K562 (cell line): Measurements from ENCODE around the gene DDX18. TPM values are rescaled to one million over a fixed set of nuclear protein-coding genes. Genes with fewer than 3 reads are reported as not detected.

Experiments
- CREB1 ChIP-seq, 2 experiments: sonication (generic) in 1 of 2; formaldehyde crosslinking in 1 of 2; IDR thresholded peaks; 2 replicates each; pipeline versions ENCODE4 v1.6.1 to v1.8.0; 2012 to 2022; ENCODE audit warnings: inconsistent platforms in 1 of 2, mild to moderate bottlenecking in 1 of 2, missing genetic modification reagents in 1 of 2, moderate library complexity in 1 of 2
- ESRRA ChIP-seq: fragments of 450-650 bp; IDR thresholded peaks from 2 replicates; pipeline ENCODE4 v1.6.1; 2014; ENCODE audit warnings: low read depth, mild to moderate bottlenecking, moderate library complexity, borderline replicate concordance
- EZH2 ChIP-seq: IDR thresholded peaks from 2 replicates; pipeline ENCODE4 v1.6.1; 2012; ENCODE audit warnings: low read depth, mild to moderate bottlenecking, inconsistent platforms, low read length, borderline replicate concordance
- HMGN3 ChIP-seq: IDR thresholded peaks from 2 replicates; pipeline ENCODE4 v1.6.1; 2011; ENCODE audit warnings: borderline replicate concordance, low read depth, mild to moderate bottlenecking, mixed read lengths, low read length; ENCODE audit not compliant: insufficient read length; ENCODE audit errors: extremely low read depth
- NR2C1 ChIP-seq, 2 experiments: fragments of 450-650 bp; IDR thresholded peaks; 2 replicates each; pipeline ENCODE4 v1.6.1; 2017; ENCODE audit warnings: mild to moderate bottlenecking in 2 of 2, antibody characterized with exemption in 1 of 2, inconsistent platforms in 1 of 2, missing compliant biosample characterization in 1 of 2, missing genetic modification characterization in 1 of 2
- XRCC3 ChIP-seq: fragments of 450-650 bp; IDR thresholded peaks from 2 replicates; pipeline ENCODE4 v1.6.1; 2017; ENCODE audit warnings: mild to moderate bottlenecking, moderate library complexity
- ZNF41 ChIP-seq: fragments of 250-450 bp; sonication (Bioruptor Pico); conservative IDR thresholded peaks from 2 replicates; pipeline ENCODE4 v1.4.0; 2020; ENCODE audit warnings: mild to moderate bottlenecking
- ZNF584 ChIP-seq: fragments of 200-800 bp; sonication (Bioruptor generic); IDR thresholded peaks from 2 replicates; pipeline ENCODE4 v1.6.1; 2016; ENCODE audit warnings: low read depth, mild to moderate bottlenecking, missing genetic modification characterization, missing compliant biosample characterization
- ZNF778 ChIP-seq: fragments of 450-650 bp; formaldehyde crosslinking; IDR thresholded peaks from 2 replicates; pipeline ENCODE4 v1.4.0; 2020; ENCODE audit warnings: mild to moderate bottlenecking, moderate library complexity
- polyA plus RNA-seq, 8 experiments: library from polyadenylated mRNA; depleted of rRNA in 4 of 8; stranded (reverse) in 5 of 8; unstranded in 3 of 8; fragments of >200 nt; fragmentation: Nextera tagmentation in 2 of 8; fragmentation: Illumina TruSeq in 1 of 8; extraction: Ambion mirVana in 2 of 8; extraction: Trizol in 1 of 8; gene quantifications; 2 replicates each; pipeline versions ENCODE4 v1.2.1 to v1.2.3, GENCODE V29; 2011 to 2014; ENCODE audit warnings: inconsistent platforms in 1 of 8, missing spikeins in 1 of 8
- total RNA-seq, 7 experiments: library from RNA; depleted of rRNA in 6 of 7; stranded (reverse); fragments of >200 nt in 6 of 7; fragmentation: Illumina TruSeq in 2 of 7; extraction: Trizol in 2 of 7; gene quantifications; 2 replicates each; pipeline versions ENCODE4 v1.2.1 to v1.2.3, GENCODE V29; 2011 to 2021; ENCODE audit warnings: low replicate concordance in 1 of 7
- TF ChIP-seq, protein P1 (sequence below): fragments of 200-600 bp; sonication (generic); IDR thresholded peaks from one replicate; pipeline ENCODE4 v1.6.1; 2012; ENCODE audit warnings: mild to moderate bottlenecking, low read depth, low read length, inconsistent platforms
- TF ChIP-seq, protein P2 (sequence below), 2 experiments: fragments of 450-650 bp in 1 of 2; sonication (generic) in 1 of 2; formaldehyde crosslinking in 1 of 2; IDR thresholded peaks in 1 of 2; conservative IDR thresholded peaks in 1 of 2; 2 replicates each; pipeline versions ENCODE4 v1.6.1 to v1.8.1; 2016 to 2023; ENCODE audit warnings: mild to moderate bottlenecking in 2 of 2, moderate library complexity in 2 of 2, inconsistent platforms in 1 of 2, missing genetic modification reagents in 1 of 2
- TF ChIP-seq, protein P3 (sequence below): fragments of 450-650 bp; IDR thresholded peaks from 2 replicates; pipeline ENCODE4 v1.6.1; 2016; ENCODE audit warnings: low read depth, mild to moderate bottlenecking, moderate library complexity

The DDX18 gene
- total and polyA plus RNA-seq, 9 of the 15 experiments (the other 6 are each of a cell fraction or from before 2014, with no cell fraction given) = 67.9 to 156 (median 116) TPM

DNA sequence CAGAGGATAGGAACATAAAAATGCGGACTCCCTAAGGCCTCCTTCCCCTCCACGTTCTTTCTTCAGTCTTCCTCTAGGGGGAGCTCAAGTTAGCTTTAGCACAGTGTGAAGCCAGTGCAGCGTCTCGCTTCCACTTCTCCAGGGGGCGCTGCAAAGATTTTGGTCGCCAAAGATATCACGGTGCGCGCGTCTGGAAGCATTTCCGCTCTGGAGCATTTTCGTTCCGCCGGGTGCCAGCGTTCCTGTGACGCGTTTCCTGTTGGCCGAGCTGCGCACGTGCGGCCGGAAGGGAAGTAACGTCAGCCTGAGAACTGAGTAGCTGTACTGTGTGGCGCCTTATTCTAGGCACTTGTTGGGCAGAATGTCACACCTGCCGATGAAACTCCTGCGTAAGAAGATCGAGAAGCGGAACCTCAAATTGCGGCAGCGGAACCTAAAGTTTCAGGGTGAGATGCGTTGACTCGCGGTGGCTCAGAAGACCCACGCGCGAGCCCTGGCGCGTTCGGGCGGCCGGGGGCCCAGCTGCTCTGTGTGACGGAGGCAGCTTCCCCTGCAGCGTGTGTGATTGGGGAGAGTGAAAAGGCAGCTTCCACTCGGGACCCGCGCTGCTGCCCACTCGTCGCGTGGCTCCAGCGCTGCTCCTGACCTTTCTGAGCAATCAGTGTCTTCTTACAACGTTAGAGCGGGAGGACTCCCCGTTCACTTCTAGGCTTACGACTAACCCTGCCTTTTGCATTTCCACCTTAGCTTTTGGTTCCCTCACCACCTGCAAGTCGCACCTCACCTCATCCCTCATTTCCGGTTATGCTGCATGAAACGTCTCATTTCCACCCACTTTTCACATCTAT, at the start of gene DDX18 (continued):
- TF ChIP-seq, protein P1, sequence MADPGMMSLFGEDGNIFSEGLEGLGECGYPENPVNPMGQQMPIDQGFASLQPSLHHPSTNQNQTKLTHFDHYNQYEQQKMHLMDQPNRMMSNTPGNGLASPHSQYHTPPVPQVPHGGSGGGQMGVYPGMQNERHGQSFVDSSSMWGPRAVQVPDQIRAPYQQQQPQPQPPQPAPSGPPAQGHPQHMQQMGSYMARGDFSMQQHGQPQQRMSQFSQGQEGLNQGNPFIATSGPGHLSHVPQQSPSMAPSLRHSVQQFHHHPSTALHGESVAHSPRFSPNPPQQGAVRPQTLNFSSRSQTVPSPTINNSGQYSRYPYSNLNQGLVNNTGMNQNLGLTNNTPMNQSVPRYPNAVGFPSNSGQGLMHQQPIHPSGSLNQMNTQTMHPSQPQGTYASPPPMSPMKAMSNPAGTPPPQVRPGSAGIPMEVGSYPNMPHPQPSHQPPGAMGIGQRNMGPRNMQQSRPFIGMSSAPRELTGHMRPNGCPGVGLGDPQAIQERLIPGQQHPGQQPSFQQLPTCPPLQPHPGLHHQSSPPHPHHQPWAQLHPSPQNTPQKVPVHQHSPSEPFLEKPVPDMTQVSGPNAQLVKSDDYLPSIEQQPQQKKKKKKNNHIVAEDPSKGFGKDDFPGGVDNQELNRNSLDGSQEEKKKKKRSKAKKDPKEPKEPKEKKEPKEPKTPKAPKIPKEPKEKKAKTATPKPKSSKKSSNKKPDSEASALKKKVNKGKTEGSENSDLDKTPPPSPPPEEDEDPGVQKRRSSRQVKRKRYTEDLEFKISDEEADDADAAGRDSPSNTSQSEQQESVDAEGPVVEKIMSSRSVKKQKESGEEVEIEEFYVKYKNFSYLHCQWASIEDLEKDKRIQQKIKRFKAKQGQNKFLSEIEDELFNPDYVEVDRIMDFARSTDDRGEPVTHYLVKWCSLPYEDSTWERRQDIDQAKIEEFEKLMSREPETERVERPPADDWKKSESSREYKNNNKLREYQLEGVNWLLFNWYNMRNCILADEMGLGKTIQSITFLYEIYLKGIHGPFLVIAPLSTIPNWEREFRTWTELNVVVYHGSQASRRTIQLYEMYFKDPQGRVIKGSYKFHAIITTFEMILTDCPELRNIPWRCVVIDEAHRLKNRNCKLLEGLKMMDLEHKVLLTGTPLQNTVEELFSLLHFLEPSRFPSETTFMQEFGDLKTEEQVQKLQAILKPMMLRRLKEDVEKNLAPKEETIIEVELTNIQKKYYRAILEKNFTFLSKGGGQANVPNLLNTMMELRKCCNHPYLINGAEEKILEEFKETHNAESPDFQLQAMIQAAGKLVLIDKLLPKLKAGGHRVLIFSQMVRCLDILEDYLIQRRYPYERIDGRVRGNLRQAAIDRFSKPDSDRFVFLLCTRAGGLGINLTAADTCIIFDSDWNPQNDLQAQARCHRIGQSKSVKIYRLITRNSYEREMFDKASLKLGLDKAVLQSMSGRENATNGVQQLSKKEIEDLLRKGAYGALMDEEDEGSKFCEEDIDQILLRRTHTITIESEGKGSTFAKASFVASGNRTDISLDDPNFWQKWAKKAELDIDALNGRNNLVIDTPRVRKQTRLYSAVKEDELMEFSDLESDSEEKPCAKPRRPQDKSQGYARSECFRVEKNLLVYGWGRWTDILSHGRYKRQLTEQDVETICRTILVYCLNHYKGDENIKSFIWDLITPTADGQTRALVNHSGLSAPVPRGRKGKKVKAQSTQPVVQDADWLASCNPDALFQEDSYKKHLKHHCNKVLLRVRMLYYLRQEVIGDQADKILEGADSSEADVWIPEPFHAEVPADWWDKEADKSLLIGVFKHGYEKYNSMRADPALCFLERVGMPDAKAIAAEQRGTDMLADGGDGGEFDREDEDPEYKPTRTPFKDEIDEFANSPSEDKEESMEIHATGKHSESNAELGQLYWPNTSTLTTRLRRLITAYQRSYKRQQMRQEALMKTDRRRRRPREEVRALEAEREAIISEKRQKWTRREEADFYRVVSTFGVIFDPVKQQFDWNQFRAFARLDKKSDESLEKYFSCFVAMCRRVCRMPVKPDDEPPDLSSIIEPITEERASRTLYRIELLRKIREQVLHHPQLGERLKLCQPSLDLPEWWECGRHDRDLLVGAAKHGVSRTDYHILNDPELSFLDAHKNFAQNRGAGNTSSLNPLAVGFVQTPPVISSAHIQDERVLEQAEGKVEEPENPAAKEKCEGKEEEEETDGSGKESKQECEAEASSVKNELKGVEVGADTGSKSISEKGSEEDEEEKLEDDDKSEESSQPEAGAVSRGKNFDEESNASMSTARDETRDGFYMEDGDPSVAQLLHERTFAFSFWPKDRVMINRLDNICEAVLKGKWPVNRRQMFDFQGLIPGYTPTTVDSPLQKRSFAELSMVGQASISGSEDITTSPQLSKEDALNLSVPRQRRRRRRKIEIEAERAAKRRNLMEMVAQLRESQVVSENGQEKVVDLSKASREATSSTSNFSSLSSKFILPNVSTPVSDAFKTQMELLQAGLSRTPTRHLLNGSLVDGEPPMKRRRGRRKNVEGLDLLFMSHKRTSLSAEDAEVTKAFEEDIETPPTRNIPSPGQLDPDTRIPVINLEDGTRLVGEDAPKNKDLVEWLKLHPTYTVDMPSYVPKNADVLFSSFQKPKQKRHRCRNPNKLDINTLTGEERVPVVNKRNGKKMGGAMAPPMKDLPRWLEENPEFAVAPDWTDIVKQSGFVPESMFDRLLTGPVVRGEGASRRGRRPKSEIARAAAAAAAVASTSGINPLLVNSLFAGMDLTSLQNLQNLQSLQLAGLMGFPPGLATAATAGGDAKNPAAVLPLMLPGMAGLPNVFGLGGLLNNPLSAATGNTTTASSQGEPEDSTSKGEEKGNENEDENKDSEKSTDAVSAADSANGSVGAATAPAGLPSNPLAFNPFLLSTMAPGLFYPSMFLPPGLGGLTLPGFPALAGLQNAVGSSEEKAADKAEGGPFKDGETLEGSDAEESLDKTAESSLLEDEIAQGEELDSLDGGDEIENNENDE = no peak
- TF ChIP-seq, protein P2, sequence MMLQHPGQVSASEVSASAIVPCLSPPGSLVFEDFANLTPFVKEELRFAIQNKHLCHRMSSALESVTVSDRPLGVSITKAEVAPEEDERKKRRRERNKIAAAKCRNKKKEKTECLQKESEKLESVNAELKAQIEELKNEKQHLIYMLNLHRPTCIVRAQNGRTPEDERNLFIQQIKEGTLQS (IDR thresholded peaks at IDR 0.05) = no peak
- TF ChIP-seq, protein P2 (CRISPR knock-in tag; conservative IDR thresholded peaks at IDR 0.05) = peak; percentile 78
- TF ChIP-seq, protein P3, sequence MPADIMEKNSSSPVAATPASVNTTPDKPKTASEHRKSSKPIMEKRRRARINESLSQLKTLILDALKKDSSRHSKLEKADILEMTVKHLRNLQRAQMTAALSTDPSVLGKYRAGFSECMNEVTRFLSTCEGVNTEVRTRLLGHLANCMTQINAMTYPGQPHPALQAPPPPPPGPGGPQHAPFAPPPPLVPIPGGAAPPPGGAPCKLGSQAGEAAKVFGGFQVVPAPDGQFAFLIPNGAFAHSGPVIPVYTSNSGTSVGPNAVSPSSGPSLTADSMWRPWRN = no peak
- TF ChIP-seq ESRRA (peak; percentile 50; the same call in 1 of the 2 replicates), EZH2 (no peak), HMGN3 (no peak), ZNF584 (no peak), ZNF778 (CRISPR knock-in tag) (no peak), ZNF41 (no peak), XRCC3 (no peak), NR2C1 (IDR thresholded peaks at IDR 0.05) (peak; percentile 76), NR2C1 (tag; IDR thresholded peaks at IDR 0.05) (peak; percentile 90), CREB1 (IDR thresholded peaks at IDR 0.05) (peak; percentile 93), CREB1 (CRISPR knock-in tag; IDR thresholded peaks at IDR 0.05) (peak; percentile 96)
